Subcutaneous adipose tissue (tissue), 4 donors: ENCODE results near the gene PIGQ. TPM values are rescaled to one million over a fixed set of nuclear protein-coding genes. Genes with fewer than 3 reads are reported as not detected.

Source experiments
- total RNA-seq, 4 donors: library from RNA; depleted of rRNA; stranded (reverse); fragments of >200 nt; gene quantifications; one replicate each; pipeline ENCODE4 v1.1.0, GENCODE V29; 2016
- TF ChIP-seq, protein P1 (sequence below): fragments of 450-650 bp; IDR thresholded peaks from one replicate; pipeline ENCODE4 v1.5.1; 2016; ENCODE audit warnings: low read depth, mild to moderate bottlenecking, control low read depth, antibody characterized with exemption, moderate library complexity

PIGQ gene
- total RNA-seq, 4 donors from 2014 or later: 9.5 to 42.0 (median 16.4) TPM

DNA sequence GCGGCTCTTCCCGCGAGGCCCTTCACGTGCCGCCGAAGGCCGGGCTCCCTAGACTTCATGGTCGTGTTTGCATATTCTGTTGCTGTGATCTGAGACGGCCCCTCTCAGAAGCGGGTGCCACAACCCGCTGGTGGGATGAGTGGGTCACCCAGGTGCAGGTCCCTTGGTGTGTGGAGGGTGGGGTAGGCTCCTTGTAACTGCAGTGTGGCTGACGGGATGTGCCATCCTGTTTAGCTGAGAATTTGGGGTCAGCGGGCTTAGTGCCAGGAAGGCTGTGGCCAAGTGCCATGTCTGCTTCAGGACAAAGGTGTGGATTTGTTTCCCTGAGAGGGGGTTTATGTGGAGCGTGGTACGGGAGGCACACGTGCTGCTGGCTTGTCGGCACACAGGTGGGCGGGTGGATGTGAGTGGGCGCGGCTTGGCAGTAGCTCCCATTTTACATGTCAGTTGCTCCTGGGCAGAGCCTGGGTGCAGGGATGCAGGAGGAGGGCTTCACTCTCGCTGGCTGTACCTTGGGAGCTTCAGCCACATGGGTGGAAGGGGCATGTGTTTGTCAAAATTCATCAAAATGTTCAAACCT is 51.8 kb downstream of the PIGQ start:
- TF ChIP-seq, protein P1, sequence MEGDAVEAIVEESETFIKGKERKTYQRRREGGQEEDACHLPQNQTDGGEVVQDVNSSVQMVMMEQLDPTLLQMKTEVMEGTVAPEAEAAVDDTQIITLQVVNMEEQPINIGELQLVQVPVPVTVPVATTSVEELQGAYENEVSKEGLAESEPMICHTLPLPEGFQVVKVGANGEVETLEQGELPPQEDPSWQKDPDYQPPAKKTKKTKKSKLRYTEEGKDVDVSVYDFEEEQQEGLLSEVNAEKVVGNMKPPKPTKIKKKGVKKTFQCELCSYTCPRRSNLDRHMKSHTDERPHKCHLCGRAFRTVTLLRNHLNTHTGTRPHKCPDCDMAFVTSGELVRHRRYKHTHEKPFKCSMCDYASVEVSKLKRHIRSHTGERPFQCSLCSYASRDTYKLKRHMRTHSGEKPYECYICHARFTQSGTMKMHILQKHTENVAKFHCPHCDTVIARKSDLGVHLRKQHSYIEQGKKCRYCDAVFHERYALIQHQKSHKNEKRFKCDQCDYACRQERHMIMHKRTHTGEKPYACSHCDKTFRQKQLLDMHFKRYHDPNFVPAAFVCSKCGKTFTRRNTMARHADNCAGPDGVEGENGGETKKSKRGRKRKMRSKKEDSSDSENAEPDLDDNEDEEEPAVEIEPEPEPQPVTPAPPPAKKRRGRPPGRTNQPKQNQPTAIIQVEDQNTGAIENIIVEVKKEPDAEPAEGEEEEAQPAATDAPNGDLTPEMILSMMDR: no peak

DNA sequence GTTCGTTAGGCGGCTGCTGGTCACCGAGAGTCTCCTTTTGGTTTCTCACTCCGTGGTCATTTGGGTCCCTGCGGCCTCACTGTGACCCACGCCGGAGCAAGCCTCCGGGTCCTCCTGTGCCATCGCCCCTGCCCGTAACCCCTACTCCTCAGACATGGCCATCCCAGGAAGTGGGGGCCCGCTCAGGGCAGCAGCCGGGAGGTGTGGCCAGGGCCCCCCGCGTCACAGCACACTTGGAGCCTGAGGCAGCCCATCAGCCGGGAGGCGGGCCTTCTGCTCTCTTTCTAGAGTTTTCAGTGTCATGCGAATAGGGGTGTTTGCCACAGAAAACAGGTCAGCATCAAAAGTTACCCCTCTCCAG is 53.1 kb downstream of the PIGQ start:
- TF ChIP-seq, protein P1: no peak

- TF ChIP-seq, protein P1: no peak
Observed at GRCh38 chr16:624526-625070, 54.8 kb downstream of the PIGQ start.

GRCh38 chr16:625117-625976 is 55.6 kb downstream of the PIGQ start:
- TF ChIP-seq, protein P1: no peak

- TF ChIP-seq, protein P1: no peak
Observed at GRCh38 chr16:625977-626765, 56.4 kb downstream of the PIGQ start.

GRCh38 chr16:626787-627453 is 57.2 kb downstream of the PIGQ start:
- TF ChIP-seq, protein P1: no peak
